K562 (cell line): ENCODE results near the gene SAP130. TPM values are rescaled to one million over a fixed set of nuclear protein-coding genes. Genes with fewer than 3 reads are reported as not detected.

Experiments used
- ATAC-seq: fragments of 200-7000 bp; cut with Tn5 transposase; 3 replicates; pipeline ENCODE4 v1.9.1; 2020; ENCODE audit warnings: moderate library complexity
- BruUV-seq: library from RNA; stranded (reverse); fragments of 400-500 nt; replicated peaks from 2 replicates; lab custom pipeline; 2021; lab: Mats Ljungman, UMichigan
- CTCF ChIA-PET: fragments of 300-600 bp; formaldehyde crosslinking; extraction: SDS; loops from one replicate; lab custom pipeline; 2021; ENCODE audit warnings: low intra/inter-chr PET ratio; lab: Yijun Ruan, JAX
- POLR2A ChIA-PET: fragments of 300-600, 350-650 bp; sonication (Branson Sonifier 250); formaldehyde crosslinking; extraction: SDS; loops from one replicate; lab custom pipeline; 2021; ENCODE audit warnings: antibody characterized with exemption, inconsistent platforms; lab: Yijun Ruan, JAX
- DNase-seq, 4 experiments: peaks; one replicate each; pipeline versions ENCODE4 v3.0.0 to v3.0.0-alpha.2; 2011 to 2018; ENCODE audit warnings: low spot score in 3 of 4, mixed read lengths in 3 of 4; ENCODE audit errors: extremely low read depth in 1 of 4
- FAIRE-seq: peaks from 2 replicates; lab custom pipeline; 2011; peaks lifted over from hg19 to GRCh38; lab: Jason Lieb, UNC
- H2AFZ ChIP-seq: 2 replicates; pipeline ENCODE4 v1.6.0; 2011; ENCODE audit warnings: low read depth, low read length, control low read depth, inconsistent platforms
- H3K27ac ChIP-seq: fragments of 200-600 bp; 3 replicates; pipeline ENCODE4 v1.8.0; 2011; ENCODE audit warnings: low read depth, mild to moderate bottlenecking, control low read depth, inconsistent platforms, low read length, moderate library complexity, mixed read lengths; ENCODE audit errors: extremely low read depth
- H3K27me3 ChIP-seq, 2 experiments: fragments of 300-600 bp in 1 of 2; 2 replicates in 1 of 2; 3 replicates in 1 of 2; pipeline versions ENCODE4 v1.6.0 to v1.8.0; 2011; ENCODE audit warnings: inconsistent platforms in 2 of 2, low read length in 2 of 2, mild to moderate bottlenecking in 1 of 2, mixed read lengths in 1 of 2, moderate library complexity in 1 of 2; ENCODE audit not compliant: control insufficient read depth in 2 of 2, insufficient read depth in 2 of 2
- H3K36me3 ChIP-seq: fragments of 300-600 bp; 3 replicates; pipeline ENCODE4 v1.8.0; 2011; ENCODE audit warnings: mild to moderate bottlenecking, low read length, inconsistent platforms; ENCODE audit not compliant: control insufficient read depth, insufficient read depth
- H3K4me1 ChIP-seq, 2 experiments: fragments of 200-600 bp in 1 of 2; replicated peaks in 1 of 2; 2 replicates in 1 of 2; 3 replicates in 1 of 2; pipeline versions ENCODE4 v1.5.1 to v1.8.0; 2011; ENCODE audit warnings: inconsistent platforms in 2 of 2, low read length in 2 of 2, mild to moderate bottlenecking in 1 of 2, mixed read lengths in 1 of 2, moderate library complexity in 1 of 2; ENCODE audit not compliant: control insufficient read depth in 2 of 2, insufficient read depth in 2 of 2
- H3K4me2 ChIP-seq: 2 replicates; pipeline ENCODE4 v1.6.1; 2011; ENCODE audit warnings: low read length, control low read depth, inconsistent platforms, mixed read lengths; ENCODE audit not compliant: insufficient read depth
- H3K4me3 ChIP-seq: fragments of 200-600 bp; sonication (generic), shearing (Covaris generic); 2 replicates; pipeline ENCODE4 v1.5.1; 2016; ENCODE audit warnings: control low read depth, inconsistent platforms
- H3K79me2 ChIP-seq: fragments of 200-600 bp; 3 replicates; pipeline ENCODE4 v1.8.0; 2011; ENCODE audit warnings: low read length, inconsistent platforms; ENCODE audit not compliant: control insufficient read depth, insufficient read depth
- H3K9ac ChIP-seq, 2 experiments: 2 replicates each; pipeline versions ENCODE4 v1.6.0 to v1.6.1; 2011; ENCODE audit warnings: low read depth in 2 of 2, low read length in 2 of 2, control low read depth in 1 of 2, inconsistent platforms in 1 of 2, mild to moderate bottlenecking in 1 of 2, mixed read lengths in 1 of 2; ENCODE audit not compliant: insufficient read depth in 1 of 2
- H3K9me1 ChIP-seq: one replicate; pipeline ENCODE4 v1.6.0; 2011; ENCODE audit warnings: inconsistent platforms, mild to moderate bottlenecking, low read length, moderate library complexity; ENCODE audit not compliant: control insufficient read depth, insufficient read depth
- H3K9me3 ChIP-seq: replicated peaks from 2 replicates; pipeline ENCODE4 v1.5.1; 2011; ENCODE audit warnings: low read depth, low read length, inconsistent platforms; ENCODE audit not compliant: control insufficient read depth, insufficient read depth
- H4K20me1 ChIP-seq: replicated peaks from 2 replicates; pipeline ENCODE4 v1.6.1; 2011; ENCODE audit warnings: low read length, inconsistent platforms, mixed read lengths; ENCODE audit not compliant: control insufficient read depth, insufficient read depth
- ATF1 ChIP-seq, 2 experiments: fragments of 450-650 bp in 1 of 2; IDR thresholded peaks; 2 replicates each; pipeline ENCODE4 v1.6.1; 2016; ENCODE audit warnings: missing compliant biosample characterization in 1 of 2, missing genetic modification characterization in 1 of 2
- CHD2 ChIP-seq: IDR thresholded peaks from 2 replicates; pipeline ENCODE4 v1.6.1; 2011; ENCODE audit warnings: low read depth, low read length
- CUX1 ChIP-seq: fragments of 200-800 bp; sonication (Bioruptor generic); IDR thresholded peaks from 2 replicates; pipeline ENCODE4 v1.6.1; 2016; ENCODE audit warnings: missing genetic modification characterization, missing compliant biosample characterization
- HNRNPL ChIP-seq: fragments of 200-400 bp; formaldehyde crosslinking; IDR thresholded peaks from 2 replicates; pipeline ENCODE4 v1.6.1; 2017; ENCODE audit warnings: low read depth, mild to moderate bottlenecking, low read length
- PHF8 ChIP-seq: fragments of 200-600 bp; sonication (generic); IDR thresholded peaks from 2 replicates; pipeline ENCODE4 v1.6.1; 2012; ENCODE audit warnings: mixed run types, mild to moderate bottlenecking, inconsistent platforms, low read length, moderate library complexity, borderline replicate concordance
- POLR2B ChIP-seq: fragments of 450-650 bp; IDR thresholded peaks from 2 replicates; pipeline ENCODE4 v1.6.1; 2018; ENCODE audit warnings: low read depth; ENCODE audit not compliant: partially characterized antibody
- RFX7 ChIP-seq: fragments of 250-450 bp; sonication (Bioruptor Pico); IDR thresholded peaks from 2 replicates; pipeline ENCODE4 v1.5.1; 2021; ENCODE audit warnings: mild to moderate bottlenecking
- ZNF134 ChIP-seq: fragments of 250-450 bp; sonication (Bioruptor Pico); conservative IDR thresholded peaks from 2 replicates; pipeline ENCODE4 v1.4.0; 2020
- ZNF239 ChIP-seq: fragments of 250-450 bp; sonication (Bioruptor Pico); IDR thresholded peaks from 2 replicates; pipeline ENCODE4 v1.4.0; 2020; ENCODE audit warnings: mild to moderate bottlenecking
- ZNF263 ChIP-seq: sonication (generic); formaldehyde crosslinking; IDR thresholded peaks from 2 replicates; pipeline ENCODE4 v1.8.0; 2022; ENCODE audit warnings: mild to moderate bottlenecking, missing genetic modification reagents, borderline replicate concordance
- ZNF444 ChIP-seq: fragments of 250-450 bp; sonication (Bioruptor Pico); IDR thresholded peaks from 2 replicates; pipeline ENCODE4 v1.4.0; 2020; ENCODE audit warnings: mild to moderate bottlenecking, moderate library complexity
- WGBS: fragments of 100-300 bp; shearing (Covaris generic); methylation state at CpG from one replicate; pipeline ENCODE4 v1.1.6; 2016; ENCODE audit warnings: low coverage, mixed read lengths; ENCODE audit not compliant: insufficient coverage; ENCODE audit errors: missing lambda C conversion rate; 5-methylcytosine and 5-hydroxymethylcytosine counted together
- in situ Hi-C: fragments of 300-500 bp; cut with MboI; formaldehyde crosslinking; loops from 4 replicates; pipeline ENCODE4 v1.15.0; 2018; ENCODE audit warnings: inconsistent platforms, mixed read lengths
- intact Hi-C: fragments of 100-400 bp; cut with micrococcal nuclease; formaldehyde crosslinking; loops from 2 replicates; pipeline ENCODE4 v1.14.2; 2022
- polyA plus RNA-seq, 8 experiments: library from polyadenylated mRNA; depleted of rRNA in 4 of 8; stranded (reverse) in 5 of 8; unstranded in 3 of 8; fragments of >200 nt; fragmentation: Nextera tagmentation in 2 of 8; fragmentation: Illumina TruSeq in 1 of 8; extraction: Ambion mirVana in 2 of 8; extraction: Trizol in 1 of 8; gene quantifications; 2 replicates each; pipeline versions ENCODE4 v1.2.1 to v1.2.3, GENCODE V29; 2011 to 2014; ENCODE audit warnings: inconsistent platforms in 1 of 8, missing spikeins in 1 of 8
- total RNA-seq, 7 experiments: library from RNA; depleted of rRNA in 6 of 7; stranded (reverse); fragments of >200 nt in 6 of 7; fragmentation: Illumina TruSeq in 2 of 7; extraction: Trizol in 2 of 7; gene quantifications; 2 replicates each; pipeline versions ENCODE4 v1.2.1 to v1.2.3, GENCODE V29; 2011 to 2021; ENCODE audit warnings: low replicate concordance in 1 of 7

SAP130 gene
- total and polyA plus RNA-seq, 9 of the 15 experiments (the other 6 are each of a cell fraction or from before 2014, with no cell fraction given): 4.5 to 33.4 (median 7.4) TPM

GRCh38 chr2:127929449-127929848, 98.4 kb downstream of the SAP130 start:
- H3K4me2 ChIP-seq: no peak overlapping the region
- intact Hi-C loops (no loop called here), in situ Hi-C loops (no loop called here)
- ATAC-seq (no peak), DNase-seq (no peak), FAIRE-seq (no peak)
- TF ChIP-seq POLR2B (no peak), CHD2 (no peak), ZNF134 (no peak), HNRNPL (no peak), ZNF263 (CRISPR knock-in tag) (no peak), RFX7 (CRISPR knock-in tag) (no peak)
- 50% methylated on average over 1 of the region's 1 CpG for WGBS
- H3K36me3 ChIP-seq: no peaks in the 10 kb centered on the region
- peaks cover 3 to 4% of the 10 kb centered on the region in 2 experiments; a peak in 3 of 5 replicates for H3K4me1 ChIP-seq
- no peaks in the 10 kb centered on the region for H3K9me1 ChIP-seq
- H3K9ac ChIP-seq: no peak overlapping the region
- H2AFZ ChIP-seq: no peak overlapping the region
- no peak overlapping the region for H3K4me3 ChIP-seq
- H3K9me3 ChIP-seq: no peaks in the 10 kb centered on the region
- ChIA-PET POLR2A (interaction anchor here (1.2 kb wide), 1 partner anchor 20 kb away, joined by 3 read pairs; no protein-coding TSS in a partner anchor), CTCF (no interaction called here)
- no peaks in the 10 kb centered on the region for H3K79me2 ChIP-seq
- no peaks in the 10 kb centered on the region for H3K27me3 ChIP-seq
- H4K20me1 ChIP-seq: no peaks in the 10 kb centered on the region
- H3K27ac ChIP-seq: no peak overlapping the region
- BruUV-seq: no TSS peak

GRCh38 chr2:127927384-127927783, 100.5 kb downstream of the SAP130 start:
- no peak overlapping the region for H3K27ac ChIP-seq
- no peaks in the 10 kb centered on the region for H3K9me3 ChIP-seq
- H3K9ac ChIP-seq: no peak overlapping the region; a peak in 1 of 4 replicates
- H3K4me2 ChIP-seq: no peak overlapping the region
- no TSS peak for BruUV-seq
- no peaks in the 10 kb centered on the region for H4K20me1 ChIP-seq
- no peaks in the 10 kb centered on the region for H3K27me3 ChIP-seq
- H3K9me1 ChIP-seq: no peaks in the 10 kb centered on the region
- H3K4me1 ChIP-seq: peaks cover 3 to 4% of the 10 kb centered on the region in 2 experiments; a peak in 3 of 5 replicates
- H2AFZ ChIP-seq: 0 out of 2 replicates have a peak overlapping the region, but pooled peaks have one; percentile 44
- no peak for DNase-seq
- H3K36me3 ChIP-seq: no peaks in the 10 kb centered on the region
- no peak for FAIRE-seq
- ATAC-seq: no peak
- in situ Hi-C loops: no loop called here
- ChIA-PET POLR2A (no interaction called here), CTCF (no interaction called here)
- 26% methylated on average over 3 of the region's 3 CpGs for WGBS
- no peak overlapping the region for H3K4me3 ChIP-seq
- H3K79me2 ChIP-seq: no peaks in the 10 kb centered on the region
- intact Hi-C loops: no loop called here
- TF ChIP-seq ATF1 (CRISPR knock-in tag; IDR thresholded peaks at IDR 0.05) (no peak), ATF1 (tag; IDR thresholded peaks at IDR 0.05) (peak; percentile 60), PHF8 (no peak), ZNF444 (CRISPR knock-in tag) (peak; percentile 85), CUX1 (0 out of 2 replicates have a peak, but pooled peaks have one; percentile 70), ZNF239 (CRISPR knock-in tag) (peak; percentile 92)
